Measurements from ENCODE around the gene TAF4.

TAF4 gene

GRCh38 chr20:61957961-61958715, 107.5 kb downstream of the TAF4 start:
- Histone ChIP-seq H4K5ac (ENCODE audit: low read length) (no peak overlapping the region), H2AK5ac (ENCODE audit: low read length) (no peak overlapping the region), H3K36me3 (ENCODE audit: control insufficient read depth, insufficient read depth, low read length) (no peaks in the 10 kb centered on the region), H3K79me1 (ENCODE audit: low read length) (no peaks in the 10 kb centered on the region), H4K8ac (ENCODE audit: low read depth, low read length) (no peak overlapping the region), H3K18ac (ENCODE audit: low read length) (no peak overlapping the region), H3K23ac (ENCODE audit: low read length) (no peak overlapping the region), H3K56ac (ENCODE audit: low read length) (no peak overlapping the region), H2BK5ac (ENCODE audit: low read length) (no peak overlapping the region), H3K79me2 (ENCODE audit: control insufficient read depth, insufficient read depth, low read length) (no peaks in the 10 kb centered on the region), H3K4ac (ENCODE audit: low read depth, low read length) (no peak overlapping the region), H2BK120ac (ENCODE audit: low read depth, low read length) (no peak overlapping the region), H2BK15ac (replicated peaks; ENCODE audit: low read depth) (no peak overlapping the region), H3K9ac (ENCODE audit: low read length) (no peak overlapping the region), H3K27ac (ENCODE audit: low read depth, low read length) (no peak overlapping the region), H3K27me3 (ENCODE audit: insufficient read depth, low read length, poor library complexity) (no peaks in the 10 kb centered on the region), H3K4me3 (ENCODE audit: low read length) (no peak overlapping the region), H3K4me1 (ENCODE audit: control insufficient read depth, low read depth, low read length) (no peaks in the 10 kb centered on the region), H3K4me2 (ENCODE audit: low read length) (no peak overlapping the region)
- no peak for DNase-seq
- no CpG with 5 or more reads among the region's 12 CpGs for WGBS (ENCODE audit: extremely low coverage, insufficient coverage, low lambda C conversion rate)

- no peaks in the 10 kb centered on the region for H3K36me3 ChIP-seq (ENCODE audit: control insufficient read depth, insufficient read depth, low read length)
- H3K23ac ChIP-seq (ENCODE audit: low read length): no peak overlapping the region
- no peak overlapping the region for H3K4ac ChIP-seq (ENCODE audit: low read depth, low read length)
- no CpG with 5 or more reads among the region's 12 CpGs for WGBS (ENCODE audit: extremely low coverage, insufficient coverage, low lambda C conversion rate)
- DNase-seq: no peak
- no peaks in the 10 kb centered on the region for H3K79me1 ChIP-seq (ENCODE audit: low read length)
- H3K9ac ChIP-seq (ENCODE audit: low read length): no peak overlapping the region
- H4K5ac ChIP-seq (ENCODE audit: low read length): no peak overlapping the region
- H3K79me2 ChIP-seq (ENCODE audit: control insufficient read depth, insufficient read depth, low read length): no peaks in the 10 kb centered on the region
- H3K4me2 ChIP-seq (ENCODE audit: low read length): no peak overlapping the region
- H4K8ac ChIP-seq (ENCODE audit: low read depth, low read length): no peak overlapping the region
- H3K4me3 ChIP-seq (ENCODE audit: low read length): no peak overlapping the region
- H2AK5ac ChIP-seq (ENCODE audit: low read length): no peak overlapping the region
- H3K27ac ChIP-seq (ENCODE audit: low read depth, low read length): no peak overlapping the region
- H3K56ac ChIP-seq (ENCODE audit: low read length): no peak overlapping the region
- H2BK5ac ChIP-seq (ENCODE audit: low read length): no peak overlapping the region
- no peak overlapping the region for H2BK15ac ChIP-seq (replicated peaks; ENCODE audit: low read depth)
- H3K4me1 ChIP-seq (ENCODE audit: control insufficient read depth, low read depth, low read length): no peaks in the 10 kb centered on the region
- H3K18ac ChIP-seq (ENCODE audit: low read length): no peak overlapping the region
- no peak overlapping the region for H2BK120ac ChIP-seq (ENCODE audit: low read depth, low read length)
- no peaks in the 10 kb centered on the region for H3K27me3 ChIP-seq (ENCODE audit: insufficient read depth, low read length, poor library complexity)
These were observed 109.0 kb downstream of the TAF4 start for GRCh38 chr20:61956396-61957342.

- no peaks in the 10 kb centered on the region for H3K4me1 ChIP-seq (ENCODE audit: control insufficient read depth, low read depth, low read length)
- no peak overlapping the region for H2BK15ac ChIP-seq (replicated peaks; ENCODE audit: low read depth)
- H3K36me3 ChIP-seq (ENCODE audit: control insufficient read depth, insufficient read depth, low read length): no peaks in the 10 kb centered on the region
- no peaks in the 10 kb centered on the region for H3K79me1 ChIP-seq (ENCODE audit: low read length)
- H2BK5ac ChIP-seq (ENCODE audit: low read length): no peak overlapping the region
- H3K23ac ChIP-seq (ENCODE audit: low read length): no peak overlapping the region
- no peak overlapping the region for H3K9ac ChIP-seq (ENCODE audit: low read length)
- no peak overlapping the region for H2AK5ac ChIP-seq (ENCODE audit: low read length)
- H3K56ac ChIP-seq (ENCODE audit: low read length): no peak overlapping the region
- H3K4ac ChIP-seq (ENCODE audit: low read depth, low read length): no peak overlapping the region
- WGBS (ENCODE audit: extremely low coverage, insufficient coverage, low lambda C conversion rate): no CpG with 5 or more reads among the region's 6 CpGs
- H3K4me2 ChIP-seq (ENCODE audit: low read length): no peak overlapping the region
- H3K4me3 ChIP-seq (ENCODE audit: low read length): no peak overlapping the region
- H4K5ac ChIP-seq (ENCODE audit: low read length): no peak overlapping the region
- H3K27me3 ChIP-seq (ENCODE audit: insufficient read depth, low read length, poor library complexity): no peaks in the 10 kb centered on the region
- no peak overlapping the region for H4K8ac ChIP-seq (ENCODE audit: low read depth, low read length)
- no peaks in the 10 kb centered on the region for H3K79me2 ChIP-seq (ENCODE audit: control insufficient read depth, insufficient read depth, low read length)
- no peak overlapping the region for H2BK120ac ChIP-seq (ENCODE audit: low read depth, low read length)
- H3K27ac ChIP-seq (ENCODE audit: low read depth, low read length): no peak overlapping the region
- no peak overlapping the region for H3K18ac ChIP-seq (ENCODE audit: low read length)
- no peak for DNase-seq
These were observed 109.8 kb downstream of the TAF4 start for GRCh38 chr20:61955668-61956395.

- Histone ChIP-seq H2BK15ac (replicated peaks; ENCODE audit: low read depth) (no peak overlapping the region), H2AK5ac (ENCODE audit: low read length) (no peak overlapping the region), H3K27me3 (ENCODE audit: insufficient read depth, low read length, poor library complexity) (no peaks in the 10 kb centered on the region), H3K4me1 (ENCODE audit: control insufficient read depth, low read depth, low read length) (no peaks in the 10 kb centered on the region), H3K36me3 (ENCODE audit: control insufficient read depth, insufficient read depth, low read length) (no peaks in the 10 kb centered on the region), H3K56ac (ENCODE audit: low read length) (no peak overlapping the region), H3K79me2 (ENCODE audit: control insufficient read depth, insufficient read depth, low read length) (no peaks in the 10 kb centered on the region), H4K5ac (ENCODE audit: low read length) (no peak overlapping the region), H2BK5ac (ENCODE audit: low read length) (no peak overlapping the region), H3K4ac (ENCODE audit: low read depth, low read length) (no peak overlapping the region), H2BK120ac (ENCODE audit: low read depth, low read length) (no peak overlapping the region), H4K8ac (ENCODE audit: low read depth, low read length) (no peak overlapping the region), H3K23ac (ENCODE audit: low read length) (no peak overlapping the region), H3K79me1 (ENCODE audit: low read length) (no peaks in the 10 kb centered on the region), H3K18ac (ENCODE audit: low read length) (no peak overlapping the region), H3K4me2 (ENCODE audit: low read length) (no peak overlapping the region), H3K27ac (ENCODE audit: low read depth, low read length) (no peak overlapping the region), H3K4me3 (ENCODE audit: low read length) (no peak overlapping the region), H3K9ac (ENCODE audit: low read length) (no peak overlapping the region)
- WGBS (ENCODE audit: extremely low coverage, insufficient coverage, low lambda C conversion rate): no CpG with 5 or more reads among the region's 16 CpGs
- no peak for DNase-seq
These were observed 111.2 kb downstream of the TAF4 start for GRCh38 chr20:61954276-61955021.
